ENCODE results near the gene RHBG.

GRCh38 chr1:156347331-156347730, 21.7 kb upstream of the RHBG start:
- no peak for TF ChIP-seq CTCF (IDR thresholded peaks at IDR 0.05; ENCODE audit: borderline replicate concordance, extremely low read depth, low read length, poor library complexity, severe bottlenecking)
- TF ChIP-seq EZH2 (IDR thresholded peaks at IDR 0.05; ENCODE audit: borderline replicate concordance, low read depth, low read length, severe bottlenecking) = no peak
